Measurements from ENCODE around the gene UQCRC2. TPM values are rescaled to one million over a fixed set of nuclear protein-coding genes. Genes with fewer than 3 reads are reported as not detected.
"Not testable (repeated sequence)": the region's sequence is repeated elsewhere in the genome, so short reads cannot be mapped to it uniquely, and the experiment has no call there.

UQCRC2 gene
- total and polyA plus RNA-seq, 2 donors (not counting 3 experiments of a cell fraction or from before 2014, with no cell fraction given), result 132 to 189 TPM

DNA sequence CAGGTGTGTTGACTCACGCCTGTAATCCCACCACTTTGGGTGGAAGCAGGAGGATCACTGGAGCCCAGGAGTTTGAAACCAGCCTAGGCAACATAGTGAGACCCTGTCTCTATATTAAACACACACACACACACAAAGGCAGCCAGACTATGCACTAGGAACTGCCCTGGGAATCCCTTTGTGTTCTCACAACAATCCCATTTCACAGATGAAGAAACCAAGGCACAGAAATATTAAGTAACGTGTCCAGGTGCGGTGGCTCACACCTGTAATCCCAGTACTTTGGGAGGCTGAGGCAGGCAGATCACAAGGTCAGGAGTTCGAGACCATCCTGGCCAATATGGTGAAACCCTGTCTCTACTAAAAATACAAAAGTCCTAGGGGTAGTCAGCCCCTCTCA is 19.4 kb upstream of the UQCRC2 start:
- dilution Hi-C loops (cut with MboI; ENCODE audit: extremely low pct_ligation_motif_present, low sequenced_read_pairs), result not testable (repeated sequence)
- CTCF ChIA-PET, result interaction anchor here (1.2 kb wide), 1 partner anchor 17 kb away, joined by 6 read pairs; no protein-coding TSS in a partner anchor

DNA sequence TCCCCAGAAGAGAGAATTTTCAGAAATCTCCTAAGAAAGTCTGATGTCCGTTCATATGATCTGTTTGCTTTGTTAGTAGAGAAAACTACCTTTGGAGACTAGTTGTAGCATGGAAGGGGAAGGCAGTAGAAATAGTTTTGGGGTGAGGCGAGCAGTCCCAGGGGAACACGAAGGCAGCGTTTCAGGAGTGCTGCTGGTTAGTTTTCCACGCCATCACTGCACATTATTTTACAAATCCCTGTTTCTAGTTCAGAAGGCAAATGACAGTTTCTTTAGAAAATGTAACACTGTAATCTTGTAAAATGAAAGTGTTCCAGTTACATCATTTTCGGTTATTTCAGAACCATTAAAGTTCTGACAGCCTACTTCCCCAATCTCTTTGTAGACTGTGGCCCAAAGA is 16.9 kb upstream of the UQCRC2 start:
- dilution Hi-C loops (cut with MboI; ENCODE audit: extremely low pct_ligation_motif_present, low sequenced_read_pairs); intact Hi-C loops (cut with micrococcal nuclease); H3K27ac ChIP-seq (ENCODE audit: insufficient read depth, low read depth, low read length); H3K9me1 ChIP-seq (replicated peaks; ENCODE audit: control insufficient read depth, extremely low read depth, insufficient read depth, low read length); H3K79me2 ChIP-seq (ENCODE audit: control insufficient read depth, insufficient read depth, low read length); H3K9ac ChIP-seq (replicated peaks; ENCODE audit: extremely low read depth, insufficient read depth, low read length); FAIRE-seq; H3K4me3 ChIP-seq (replicated peaks in 1 of 3; ENCODE audit: insufficient read depth in 1 of 3, low read depth in 1 of 3, low read length in 3 of 3); BruUV-seq (replicated peaks); H3K4me2 ChIP-seq (ENCODE audit: insufficient read depth, low read length); H2AFZ ChIP-seq (ENCODE audit: low read depth, low read length); H3K36me3 ChIP-seq (ENCODE audit: control insufficient read depth in 2 of 2, extremely low read depth in 1 of 2, insufficient read depth in 2 of 2, low read length in 2 of 2); H3K9me3 ChIP-seq (replicated peaks; ENCODE audit: control insufficient read depth, insufficient read depth, low read length); POLR2A ChIA-PET; H3K4me1 ChIP-seq (ENCODE audit: control insufficient read depth, extremely low read depth, insufficient read depth, low read length); DNase-seq (ENCODE audit: low read depth, low spot score); CTCF ChIA-PET; H4K20me1 ChIP-seq (replicated peaks; ENCODE audit: control insufficient read depth, extremely low read depth, insufficient read depth, low read length): not testable (repeated sequence)
- peaks cover 13 to 17% of the 10 kb centered on the region in 2 experiments for H3K27me3 ChIP-seq (ENCODE audit: control insufficient read depth in 2 of 2, insufficient read depth in 2 of 2, low read length in 2 of 2)

More for the DNA sequence above, 19.4 kb upstream of the UQCRC2 start:
- H4K20me1 ChIP-seq (replicated peaks; ENCODE audit: control insufficient read depth, extremely low read depth, insufficient read depth, low read length); H3K79me2 ChIP-seq (ENCODE audit: control insufficient read depth, insufficient read depth, low read length); H3K9me1 ChIP-seq (replicated peaks; ENCODE audit: control insufficient read depth, extremely low read depth, insufficient read depth, low read length); H3K4me1 ChIP-seq (ENCODE audit: control insufficient read depth, extremely low read depth, insufficient read depth, low read length); H3K4me3 ChIP-seq (replicated peaks in 1 of 3; ENCODE audit: insufficient read depth in 1 of 3, low read depth in 1 of 3, low read length in 3 of 3); H2AFZ ChIP-seq (ENCODE audit: low read depth, low read length); H3K9ac ChIP-seq (replicated peaks; ENCODE audit: extremely low read depth, insufficient read depth, low read length); DNase-seq (ENCODE audit: low read depth, low spot score); intact Hi-C loops (cut with micrococcal nuclease); POLR2A ChIA-PET; H3K36me3 ChIP-seq (ENCODE audit: control insufficient read depth in 2 of 2, extremely low read depth in 1 of 2, insufficient read depth in 2 of 2, low read length in 2 of 2); FAIRE-seq; BruUV-seq (replicated peaks); H3K4me2 ChIP-seq (ENCODE audit: insufficient read depth, low read length); H3K27ac ChIP-seq (ENCODE audit: insufficient read depth, low read depth, low read length); H3K9me3 ChIP-seq (replicated peaks; ENCODE audit: control insufficient read depth, insufficient read depth, low read length): not testable (repeated sequence)
- H3K27me3 ChIP-seq (ENCODE audit: control insufficient read depth in 2 of 2, insufficient read depth in 2 of 2, low read length in 2 of 2), result peaks cover 9 to 15% of the 10 kb centered on the region in 2 experiments

DNA sequence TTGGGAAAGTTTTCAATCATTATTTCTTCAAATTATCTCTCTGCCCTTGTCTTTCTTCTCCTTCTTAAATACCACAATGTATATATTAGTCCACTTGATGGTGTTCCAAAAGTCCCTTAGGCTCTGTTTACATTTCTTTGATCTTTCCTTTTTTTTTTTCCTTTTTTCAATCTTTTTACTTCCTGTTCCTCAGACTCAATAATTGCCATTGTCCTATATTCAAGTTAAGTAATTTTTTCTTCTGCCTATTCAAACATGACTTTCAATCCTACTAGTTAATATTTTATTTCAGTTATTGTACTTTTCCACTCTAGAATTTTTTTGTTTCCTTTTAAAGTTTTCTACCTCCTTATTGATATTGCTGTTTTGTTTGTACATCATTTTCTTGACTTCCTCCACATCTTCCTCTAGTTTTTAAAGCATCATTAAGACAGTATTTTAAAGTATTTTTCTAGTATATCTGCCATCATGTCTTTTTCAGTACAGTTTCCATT is 15.8 kb upstream of the UQCRC2 start:
- H3K79me2 ChIP-seq (ENCODE audit: control insufficient read depth, insufficient read depth, low read length), result no peaks in the 10 kb centered on the region
- no peaks in the 10 kb centered on the region for H4K20me1 ChIP-seq (replicated peaks; ENCODE audit: control insufficient read depth, extremely low read depth, insufficient read depth, low read length)
- FAIRE-seq, result no peak
- dilution Hi-C loops (cut with MboI; ENCODE audit: extremely low pct_ligation_motif_present, low sequenced_read_pairs) (no loop called here), intact Hi-C loops (cut with micrococcal nuclease) (no loop called here)
- ChIA-PET CTCF (no interaction called here), POLR2A (no interaction called here)
- TF ChIP-seq, protein P1, sequence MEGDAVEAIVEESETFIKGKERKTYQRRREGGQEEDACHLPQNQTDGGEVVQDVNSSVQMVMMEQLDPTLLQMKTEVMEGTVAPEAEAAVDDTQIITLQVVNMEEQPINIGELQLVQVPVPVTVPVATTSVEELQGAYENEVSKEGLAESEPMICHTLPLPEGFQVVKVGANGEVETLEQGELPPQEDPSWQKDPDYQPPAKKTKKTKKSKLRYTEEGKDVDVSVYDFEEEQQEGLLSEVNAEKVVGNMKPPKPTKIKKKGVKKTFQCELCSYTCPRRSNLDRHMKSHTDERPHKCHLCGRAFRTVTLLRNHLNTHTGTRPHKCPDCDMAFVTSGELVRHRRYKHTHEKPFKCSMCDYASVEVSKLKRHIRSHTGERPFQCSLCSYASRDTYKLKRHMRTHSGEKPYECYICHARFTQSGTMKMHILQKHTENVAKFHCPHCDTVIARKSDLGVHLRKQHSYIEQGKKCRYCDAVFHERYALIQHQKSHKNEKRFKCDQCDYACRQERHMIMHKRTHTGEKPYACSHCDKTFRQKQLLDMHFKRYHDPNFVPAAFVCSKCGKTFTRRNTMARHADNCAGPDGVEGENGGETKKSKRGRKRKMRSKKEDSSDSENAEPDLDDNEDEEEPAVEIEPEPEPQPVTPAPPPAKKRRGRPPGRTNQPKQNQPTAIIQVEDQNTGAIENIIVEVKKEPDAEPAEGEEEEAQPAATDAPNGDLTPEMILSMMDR (IDR thresholded peaks at IDR 0.05; ENCODE audit: extremely low read depth in 1 of 2, insufficient read depth in 1 of 2, low read depth in 1 of 2, low read length in 2 of 2), result no peak
- TF ChIP-seq MYC (IDR thresholded peaks at IDR 0.05; ENCODE audit: low read depth, low read length), result no peak
- TF ChIP-seq EZH2 (IDR thresholded peaks at IDR 0.05; ENCODE audit: borderline replicate concordance, low read depth, low read length, severe bottlenecking), result no peak
- TF ChIP-seq, protein P2, sequence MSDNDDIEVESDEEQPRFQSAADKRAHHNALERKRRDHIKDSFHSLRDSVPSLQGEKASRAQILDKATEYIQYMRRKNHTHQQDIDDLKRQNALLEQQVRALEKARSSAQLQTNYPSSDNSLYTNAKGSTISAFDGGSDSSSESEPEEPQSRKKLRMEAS (IDR thresholded peaks at IDR 0.05; ENCODE audit: insufficient read depth, insufficient read length), result no peak
- no peak for TF ChIP-seq JUN (IDR thresholded peaks at IDR 0.05; ENCODE audit: borderline replicate concordance, insufficient read depth, insufficient read length, low read depth)
- TF ChIP-seq GATA2 (IDR thresholded peaks at IDR 0.05; ENCODE audit: insufficient read depth, insufficient read length, low read depth, low read length), result no peak
- TF ChIP-seq POLR2A (IDR thresholded peaks at IDR 0.05; ENCODE audit: low read depth, low read length), result no peak
- no peak for TF ChIP-seq FOS (IDR thresholded peaks at IDR 0.05; ENCODE audit: borderline replicate concordance, insufficient read depth, low read length)
- no peak for TF ChIP-seq POLR2AphosphoS5 (IDR thresholded peaks at IDR 0.05; ENCODE audit: insufficient read depth, low read depth, low read length)
- no peak overlapping the region for H3K4me2 ChIP-seq (ENCODE audit: insufficient read depth, low read length)
- no peak overlapping the region for H3K27ac ChIP-seq (ENCODE audit: insufficient read depth, low read depth, low read length)
- no peaks in the 10 kb centered on the region for H3K9me1 ChIP-seq (replicated peaks; ENCODE audit: control insufficient read depth, extremely low read depth, insufficient read depth, low read length)
- no peaks in the 10 kb centered on the region for H3K36me3 ChIP-seq (ENCODE audit: control insufficient read depth in 2 of 2, extremely low read depth in 1 of 2, insufficient read depth in 2 of 2, low read length in 2 of 2)
- BruUV-seq (replicated peaks), result no TSS peak
- H3K4me3 ChIP-seq (replicated peaks in 1 of 3; ENCODE audit: insufficient read depth in 1 of 3, low read depth in 1 of 3, low read length in 3 of 3), result no peak overlapping the region
- no peak overlapping the region for H2AFZ ChIP-seq (ENCODE audit: low read depth, low read length)
- H3K27me3 ChIP-seq (ENCODE audit: control insufficient read depth in 2 of 2, insufficient read depth in 2 of 2, low read length in 2 of 2), result peaks cover 13 to 17% of the 10 kb centered on the region in 2 experiments
- no peaks in the 10 kb centered on the region for H3K9me3 ChIP-seq (replicated peaks; ENCODE audit: control insufficient read depth, insufficient read depth, low read length)
- no peak for DNase-seq (ENCODE audit: low read depth, low spot score)
- H3K9ac ChIP-seq (replicated peaks; ENCODE audit: extremely low read depth, insufficient read depth, low read length), result no peak overlapping the region
- H3K4me1 ChIP-seq (ENCODE audit: control insufficient read depth, extremely low read depth, insufficient read depth, low read length), result no peaks in the 10 kb centered on the region

Measured in endothelial cell of umbilical vein (primary cell).